ENCODE results near the gene SLC47A2. TPM values are rescaled to one million over a fixed set of nuclear protein-coding genes. Genes with fewer than 3 reads are reported as not detected.

Gene SLC47A2
- total RNA-seq, 3 donors from 2014 or later, result 0.28 to 0.65 (median 0.38) TPM

GRCh38 chr17:19728084-19728495 is 11.7 kb upstream of the SLC47A2 start:
- Histone ChIP-seq H3K9me3 (no peaks in the 10 kb centered on the region), H3K36me3 (ENCODE audit: low read depth) (no peaks in the 10 kb centered on the region), H3K4me1 (ENCODE audit: low read depth) (peaks cover 23% of the 10 kb centered on the region), H3K4me3 (no peak overlapping the region)
- TF ChIP-seq, protein P1, sequence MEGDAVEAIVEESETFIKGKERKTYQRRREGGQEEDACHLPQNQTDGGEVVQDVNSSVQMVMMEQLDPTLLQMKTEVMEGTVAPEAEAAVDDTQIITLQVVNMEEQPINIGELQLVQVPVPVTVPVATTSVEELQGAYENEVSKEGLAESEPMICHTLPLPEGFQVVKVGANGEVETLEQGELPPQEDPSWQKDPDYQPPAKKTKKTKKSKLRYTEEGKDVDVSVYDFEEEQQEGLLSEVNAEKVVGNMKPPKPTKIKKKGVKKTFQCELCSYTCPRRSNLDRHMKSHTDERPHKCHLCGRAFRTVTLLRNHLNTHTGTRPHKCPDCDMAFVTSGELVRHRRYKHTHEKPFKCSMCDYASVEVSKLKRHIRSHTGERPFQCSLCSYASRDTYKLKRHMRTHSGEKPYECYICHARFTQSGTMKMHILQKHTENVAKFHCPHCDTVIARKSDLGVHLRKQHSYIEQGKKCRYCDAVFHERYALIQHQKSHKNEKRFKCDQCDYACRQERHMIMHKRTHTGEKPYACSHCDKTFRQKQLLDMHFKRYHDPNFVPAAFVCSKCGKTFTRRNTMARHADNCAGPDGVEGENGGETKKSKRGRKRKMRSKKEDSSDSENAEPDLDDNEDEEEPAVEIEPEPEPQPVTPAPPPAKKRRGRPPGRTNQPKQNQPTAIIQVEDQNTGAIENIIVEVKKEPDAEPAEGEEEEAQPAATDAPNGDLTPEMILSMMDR (IDR thresholded peaks at IDR 0.05), result no peak
- peak; percentile 67 for ATAC-seq
- peak; percentile 79 to 87 (median 83) for DNase-seq
- intact Hi-C loops (cut with DNase I, micrococcal nuclease), result no loop called here

DNA sequence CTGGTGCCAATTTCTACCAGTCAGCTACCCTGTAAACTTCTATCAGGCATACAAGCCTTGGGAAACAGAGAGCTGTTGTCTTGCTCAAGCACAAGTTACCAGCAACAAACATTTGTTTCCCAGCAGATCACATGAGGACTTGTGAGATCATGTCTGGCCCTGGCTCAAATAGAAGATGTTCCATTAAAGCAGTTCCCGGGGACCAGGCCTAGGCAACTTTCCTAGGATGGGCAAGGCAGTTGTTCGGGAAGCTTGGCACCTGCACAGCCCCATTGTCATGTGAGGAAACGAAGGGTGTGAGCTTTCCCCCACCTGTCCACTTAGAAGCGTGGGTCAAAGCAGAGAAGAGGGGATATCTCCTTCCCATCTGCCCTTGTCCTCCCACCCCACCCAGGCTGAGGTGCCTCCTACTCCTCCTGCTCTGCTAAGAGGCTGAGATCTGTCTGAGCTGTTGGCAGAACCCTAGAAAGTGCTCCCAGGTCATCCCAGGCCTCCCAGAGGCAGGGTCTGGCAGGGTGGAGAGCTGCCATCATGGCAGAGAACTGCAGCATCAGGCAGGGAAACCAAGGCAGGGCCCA is 11.2 kb upstream of the SLC47A2 start:
- TF ChIP-seq, protein P1 (IDR thresholded peaks at IDR 0.05), result no peak
- H3K4me3 ChIP-seq, result no peak overlapping the region
- H3K9me3 ChIP-seq, result no peaks in the 10 kb centered on the region
- ATAC-seq, result peak; percentile 35
- peak in 2 of 3 donors; percentile 43 to 58 for DNase-seq
- no peaks in the 10 kb centered on the region for H3K36me3 ChIP-seq (ENCODE audit: low read depth)
- intact Hi-C loops (cut with DNase I, micrococcal nuclease), result no loop called here
- H3K4me1 ChIP-seq (ENCODE audit: low read depth), result peaks cover 23% of the 10 kb centered on the region

GRCh38 chr17:19726631-19727376 is 10.4 kb upstream of the SLC47A2 start:
- no peak for ATAC-seq
- Histone ChIP-seq H3K36me3 (ENCODE audit: low read depth) (no peaks in the 10 kb centered on the region), H3K4me3 (no peak overlapping the region), H3K4me1 (ENCODE audit: low read depth) (peaks cover 23% of the 10 kb centered on the region), H3K9me3 (no peaks in the 10 kb centered on the region)
- no peak for DNase-seq
- intact Hi-C loops (cut with DNase I, micrococcal nuclease), result no loop called here
- TF ChIP-seq, protein P1 (IDR thresholded peaks at IDR 0.05), result no peak

DNA sequence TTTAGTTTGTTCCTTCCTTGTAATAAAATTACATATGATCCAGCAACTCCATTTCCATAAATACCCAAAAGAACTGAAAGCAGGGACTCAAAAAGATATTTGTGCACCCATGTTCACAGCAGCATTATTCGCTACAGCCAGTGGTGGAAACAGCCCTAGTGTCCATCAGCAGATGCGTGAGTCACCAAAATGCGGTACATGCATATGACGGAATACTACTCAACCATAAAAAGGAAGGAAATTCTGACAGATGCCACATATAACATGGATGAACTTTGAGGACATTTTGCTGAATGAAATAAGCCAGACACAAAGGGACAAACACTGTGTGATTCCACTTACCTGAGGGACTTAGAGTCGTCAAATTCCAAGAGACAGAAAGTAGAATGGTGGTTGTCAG is 9.1 kb upstream of the SLC47A2 start:
- H3K36me3 ChIP-seq (ENCODE audit: low read depth), result no peaks in the 10 kb centered on the region
- H3K4me3 ChIP-seq, result no peak overlapping the region
- TF ChIP-seq, protein P1 (IDR thresholded peaks at IDR 0.05), result no peak
- ATAC-seq (no peak), DNase-seq (no peak)
- peaks cover 29% of the 10 kb centered on the region for H3K4me1 ChIP-seq (ENCODE audit: low read depth)
- H3K9me3 ChIP-seq, result no peaks in the 10 kb centered on the region
- intact Hi-C loops (cut with DNase I, micrococcal nuclease), result no loop called here

DNA sequence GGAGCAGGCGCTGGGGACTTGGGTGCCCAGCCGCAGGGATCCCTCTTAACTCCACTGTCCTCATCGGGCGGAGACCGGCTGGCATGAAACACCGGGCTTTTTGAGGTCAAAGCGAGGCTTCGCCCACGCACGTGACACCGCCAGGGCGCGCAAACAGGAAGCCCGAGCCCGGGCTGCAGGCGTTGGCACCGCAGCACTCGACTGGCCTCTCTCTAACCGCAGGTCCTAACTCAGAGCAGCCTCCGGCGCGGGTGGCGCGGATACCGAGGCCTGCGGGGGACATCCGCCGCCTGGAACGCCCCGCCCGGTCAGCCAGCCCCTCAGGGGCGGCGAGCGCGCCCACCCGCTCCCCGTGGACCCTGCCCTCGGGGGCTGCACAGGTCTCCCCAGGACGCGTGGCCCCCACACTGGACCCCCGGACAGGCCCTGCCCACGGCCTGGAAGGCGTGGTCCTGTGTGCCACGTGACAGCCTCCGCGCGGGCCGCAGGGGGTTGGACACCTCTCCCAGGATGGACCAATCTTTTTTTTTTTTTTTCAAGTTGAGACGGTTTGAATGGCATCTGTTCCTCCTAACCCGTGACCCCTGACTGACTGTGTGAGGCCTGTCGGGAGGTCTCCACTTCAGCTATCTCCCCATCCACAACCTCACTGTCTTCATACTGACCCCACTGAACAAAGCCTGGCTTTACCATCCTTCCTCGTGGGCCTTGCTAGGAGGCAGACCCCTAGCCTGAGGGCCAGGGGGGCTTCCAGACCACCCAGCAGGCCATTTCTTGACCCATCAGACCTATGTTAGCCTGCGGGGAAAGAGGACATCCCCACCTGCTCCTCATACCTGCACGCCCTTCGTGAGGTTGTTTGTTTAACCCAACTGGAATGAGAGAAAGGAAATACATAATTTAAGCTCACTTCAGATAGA is 8.4 kb upstream of the SLC47A2 start:
- intact Hi-C loops (cut with DNase I, micrococcal nuclease), result no loop called here
- ATAC-seq (peak; percentile 76), DNase-seq (peak; percentile 81 to 87 (median 86))
- no peak overlapping the region for H3K4me3 ChIP-seq
- H3K4me1 ChIP-seq (ENCODE audit: low read depth), result peaks cover 34% of the 10 kb centered on the region
- no peaks in the 10 kb centered on the region for H3K9me3 ChIP-seq
- no peaks in the 10 kb centered on the region for H3K36me3 ChIP-seq (ENCODE audit: low read depth)
- TF ChIP-seq, protein P1 (IDR thresholded peaks at IDR 0.05), result no peak

Measured in mucosa of descending colon (tissue), 3 donors.